ENCODE results near the gene LNP1.

LNP1 gene

GRCh38 chr3:100483529-100483928 lies 82.2 kb downstream of the LNP1 start:
- no peak for DNase-seq

- DNase-seq, result no peak
These were observed 85.5 kb downstream of the LNP1 start for GRCh38 chr3:100486808-100487207.

GRCh38 chr3:100489118-100489517 lies 87.8 kb downstream of the LNP1 start:
- no peak for DNase-seq

GRCh38 chr3:100492059-100493006 lies 91.0 kb downstream of the LNP1 start, which contains the start of gene TMEM45A:
Gene TMEM45A (plus strand): TSS chr3:100492619. CDS start chr3:100555212, 62,593 bp downstream.
- DNase-seq, result peak; percentile 62

- DNase-seq, result no peak
These were observed 95.4 kb downstream of the LNP1 start for GRCh38 chr3:100496711-100497261.

GRCh38 chr3:100499651-100500050 lies 98.3 kb downstream of the LNP1 start:
- no peak for DNase-seq

GRCh38 chr3:100500320-100500880 lies 99.1 kb downstream of the LNP1 start:
- DNase-seq, result no peak

- DNase-seq, result no peak
These were observed 102.1 kb downstream of the LNP1 start for GRCh38 chr3:100503448-100503847.
